Measurements from ENCODE around the gene COMTD1. TPM values are rescaled to one million over a fixed set of nuclear protein-coding genes. Genes with fewer than 3 reads are reported as not detected.

COMTD1 gene
- total RNA-seq, 1 donor from 2014 or later, result 17.1 TPM

GRCh38 chr10:75269605-75270004, 33.8 kb upstream of the COMTD1 start:
- H3K4me3 Mint-ChIP-seq (ENCODE audit: unreplicated experiment), result no peak overlapping the region
- Histone ChIP-seq H3K27me3 (ENCODE audit: insufficient read depth, low read length) (no peaks in the 10 kb centered on the region), H3K4me3 (ENCODE audit: insufficient read depth, low read depth, low read length) (no peak overlapping the region), H4K20me1 (ENCODE audit: insufficient read depth, low read length) (no peaks in the 10 kb centered on the region), H3K9ac (ENCODE audit: low read length) (no peak overlapping the region), H2AFZ (ENCODE audit: low read depth, low read length) (no peak overlapping the region), H3K4me2 (ENCODE audit: low read length) (no peak overlapping the region), H3K9me3 (ENCODE audit: insufficient read depth, low read depth, low read length) (no peaks in the 10 kb centered on the region), H3K79me2 (ENCODE audit: insufficient read depth, low read length) (no peaks in the 10 kb centered on the region), H3K27ac (ENCODE audit: low read depth, low read length) (no peak overlapping the region), H3K36me3 (ENCODE audit: insufficient read depth, low read length) (no peaks in the 10 kb centered on the region), H3K4me1 (ENCODE audit: insufficient read depth, low read length) (no peaks in the 10 kb centered on the region)
- DNase-seq (ENCODE audit: low read depth), result no peak
- no peaks in the 10 kb centered on the region for H3K9me3 Mint-ChIP-seq (ENCODE audit: unreplicated experiment)
- peaks cover 3% of the 10 kb centered on the region for H3K27me3 Mint-ChIP-seq (ENCODE audit: low read depth, unreplicated experiment)
- H3K27ac Mint-ChIP-seq (ENCODE audit: unreplicated experiment), result no peak overlapping the region
- no peaks in the 10 kb centered on the region for H3K4me1 Mint-ChIP-seq (ENCODE audit: low read depth, unreplicated experiment)
- H3K36me3 Mint-ChIP-seq (ENCODE audit: low read depth, unreplicated experiment), result no peaks in the 10 kb centered on the region
- TF ChIP-seq EZH2 (IDR thresholded peaks at IDR 0.05; ENCODE audit: insufficient read depth, low read length) (no peak), CTCF (IDR thresholded peaks at IDR 0.05; ENCODE audit: insufficient read depth, low read depth, low read length) (no peak)
- no peak for FAIRE-seq

- Mint-ChIP-seq H3K27ac (ENCODE audit: unreplicated experiment) (no peak overlapping the region), H3K36me3 (ENCODE audit: low read depth, unreplicated experiment) (no peaks in the 10 kb centered on the region), H3K4me1 (ENCODE audit: low read depth, unreplicated experiment) (no peaks in the 10 kb centered on the region), H3K27me3 (ENCODE audit: low read depth, unreplicated experiment) (peaks cover 4% of the 10 kb centered on the region), H3K4me3 (ENCODE audit: unreplicated experiment) (no peak overlapping the region), H3K9me3 (ENCODE audit: unreplicated experiment) (no peaks in the 10 kb centered on the region)
- TF ChIP-seq CTCF (IDR thresholded peaks at IDR 0.05; ENCODE audit: insufficient read depth, low read depth, low read length), result no peak
- no peak for TF ChIP-seq EZH2 (IDR thresholded peaks at IDR 0.05; ENCODE audit: insufficient read depth, low read length)
- no peaks in the 10 kb centered on the region for H4K20me1 ChIP-seq (ENCODE audit: insufficient read depth, low read length)
- no peaks in the 10 kb centered on the region for H3K79me2 ChIP-seq (ENCODE audit: insufficient read depth, low read length)
- no peaks in the 10 kb centered on the region for H3K9me3 ChIP-seq (ENCODE audit: insufficient read depth, low read depth, low read length)
- H3K27ac ChIP-seq (ENCODE audit: low read depth, low read length), result no peak overlapping the region
- FAIRE-seq (no peak), DNase-seq (ENCODE audit: low read depth) (no peak)
- no peak overlapping the region for H2AFZ ChIP-seq (ENCODE audit: low read depth, low read length)
- no peak overlapping the region for H3K9ac ChIP-seq (ENCODE audit: low read length)
- no peaks in the 10 kb centered on the region for H3K36me3 ChIP-seq (ENCODE audit: insufficient read depth, low read length)
- H3K4me1 ChIP-seq (ENCODE audit: insufficient read depth, low read length), result no peaks in the 10 kb centered on the region
- no peak overlapping the region for H3K4me3 ChIP-seq (ENCODE audit: insufficient read depth, low read depth, low read length)
- no peak overlapping the region for H3K4me2 ChIP-seq (ENCODE audit: low read length)
- H3K27me3 ChIP-seq (ENCODE audit: insufficient read depth, low read length), result no peaks in the 10 kb centered on the region
Measured at GRCh38 chr10:75266945-75267344, 31.2 kb upstream of the COMTD1 start.

- peaks cover 4% of the 10 kb centered on the region for H3K9me3 ChIP-seq (ENCODE audit: insufficient read depth, low read depth, low read length)
- H3K27ac ChIP-seq (ENCODE audit: low read depth, low read length), result no peak overlapping the region
- H3K27ac Mint-ChIP-seq (ENCODE audit: unreplicated experiment), result no peak overlapping the region
- no peak for DNase-seq (ENCODE audit: low read depth)
- no peak overlapping the region for H3K9ac ChIP-seq (ENCODE audit: low read length)
- no peak for FAIRE-seq
- no peak overlapping the region for H3K4me3 Mint-ChIP-seq (ENCODE audit: unreplicated experiment)
- no peaks in the 10 kb centered on the region for H3K4me1 ChIP-seq (ENCODE audit: insufficient read depth, low read length)
- H3K4me3 ChIP-seq (ENCODE audit: insufficient read depth, low read depth, low read length), result no peak overlapping the region
- TF ChIP-seq EZH2 (IDR thresholded peaks at IDR 0.05; ENCODE audit: insufficient read depth, low read length), result no peak
- TF ChIP-seq CTCF (IDR thresholded peaks at IDR 0.05; ENCODE audit: insufficient read depth, low read depth, low read length), result no peak
- H3K4me1 Mint-ChIP-seq (ENCODE audit: low read depth, unreplicated experiment), result no peaks in the 10 kb centered on the region
- no peak overlapping the region for H3K4me2 ChIP-seq (ENCODE audit: low read length)
- peaks cover 4% of the 10 kb centered on the region for H3K27me3 Mint-ChIP-seq (ENCODE audit: low read depth, unreplicated experiment)
- peaks cover 3% of the 10 kb centered on the region for H3K9me3 Mint-ChIP-seq (ENCODE audit: unreplicated experiment)
- H3K36me3 Mint-ChIP-seq (ENCODE audit: low read depth, unreplicated experiment), result no peaks in the 10 kb centered on the region
- no peaks in the 10 kb centered on the region for H3K79me2 ChIP-seq (ENCODE audit: insufficient read depth, low read length)
- H3K36me3 ChIP-seq (ENCODE audit: insufficient read depth, low read length), result no peaks in the 10 kb centered on the region
- no peaks in the 10 kb centered on the region for H4K20me1 ChIP-seq (ENCODE audit: insufficient read depth, low read length)
- no peak overlapping the region for H2AFZ ChIP-seq (ENCODE audit: low read depth, low read length)
- no peaks in the 10 kb centered on the region for H3K27me3 ChIP-seq (ENCODE audit: insufficient read depth, low read length)
Measured at GRCh38 chr10:75265856-75266255, 30.1 kb upstream of the COMTD1 start.
